B cell (primary cell): ENCODE results near the gene DLK1. TPM values are rescaled to one million over a fixed set of nuclear protein-coding genes. Genes with fewer than 3 reads are reported as not detected.

Experiments
- ATAC-seq: fragments of 200-7000 bp; cut with Tn5 transposase; one replicate; pipeline ENCODE4 v1.10.0; 2021; ENCODE audit warnings: low read depth, mild to moderate bottlenecking, moderate number of reproducible peaks, moderate library complexity
- CTCF ChIA-PET: fragments of 350-600 bp; sonication (Branson Sonifier 250); formaldehyde crosslinking; loops from one replicate; lab custom pipeline; 2021; ENCODE audit warnings: antibody characterized with exemption, inconsistent platforms; lab: Charles Lee
- POLR2A ChIA-PET: fragments of 350-600 bp; sonication (Branson Sonifier 250); formaldehyde crosslinking; loops from one replicate; lab custom pipeline; 2021; ENCODE audit warnings: antibody characterized with exemption; lab: Charles Lee
- DNase-seq: peaks from one replicate; pipeline ENCODE4 v3.0.0; 2013
- H2AFZ ChIP-seq: 2 replicates; pipeline ENCODE4 v1.6.1; 2012; ENCODE audit warnings: mild to moderate bottlenecking, low read depth, low read length; ENCODE audit not compliant: insufficient read depth, poor library complexity, severe bottlenecking
- H3K27ac ChIP-seq, 2 donors: 1 replicate in 1 of 2; 2 replicates in 1 of 2; pipeline ENCODE4 v1.5.1; 2012 to 2013; ENCODE audit warnings: low read length in 2 of 2, mild to moderate bottlenecking in 2 of 2, moderate library complexity in 1 of 2
- H3K27me3 ChIP-seq, 4 experiments: fragments of 200-600 bp in 1 of 4; sonication (generic) in 1 of 4; replicated peaks in 1 of 4; 1 replicate in 2 of 4; 2 replicates in 2 of 4; pipeline versions ENCODE4 v1.6.1 to v1.7.0; 2013 to 2016; ENCODE audit warnings: low read length in 3 of 4, mild to moderate bottlenecking in 2 of 4, mixed read lengths in 1 of 4, moderate library complexity in 1 of 4; ENCODE audit not compliant: insufficient read depth in 4 of 4, control insufficient read depth in 3 of 4; ENCODE audit errors: control extremely low read depth in 1 of 4
- H3K36me3 ChIP-seq, 2 experiments: replicated peaks in 1 of 2; 1 replicate in 1 of 2; 2 replicates in 1 of 2; pipeline versions ENCODE4 v1.6.1 to v1.7.1; 2013; ENCODE audit warnings: low read length in 1 of 2; ENCODE audit not compliant: insufficient read depth in 2 of 2, control insufficient read depth in 1 of 2; ENCODE audit errors: control extremely low read depth in 1 of 2, extremely low read depth in 1 of 2
- H3K4me1 ChIP-seq, 2 donors: fragments of 200-600 bp in 1 of 2; sonication (generic) in 1 of 2; 1 replicate in 1 of 2; 2 replicates in 1 of 2; pipeline versions ENCODE4 v1.5.1 to v1.6.1; 2013 to 2017; ENCODE audit warnings: low read length in 2 of 2; ENCODE audit not compliant: control insufficient read depth in 2 of 2, insufficient read depth in 2 of 2
- H3K4me2 ChIP-seq: replicated peaks from 2 replicates; pipeline ENCODE3; 2012; ENCODE audit warnings: mild to moderate bottlenecking, low read depth, low read length; ENCODE audit not compliant: poor library complexity, severe bottlenecking
- H3K4me3 ChIP-seq, 5 experiments: fragments of 200-600 bp in 1 of 5; sonication (generic) in 1 of 5; 1 replicate in 3 of 5; 2 replicates in 2 of 5; pipeline versions ENCODE4 v1.5.1 to v1.7.0; 2011 to 2016; ENCODE audit warnings: low read length in 4 of 5, mild to moderate bottlenecking in 4 of 5, low read depth in 2 of 5, control low read depth in 1 of 5, moderate library complexity in 1 of 5; ENCODE audit not compliant: insufficient read depth in 1 of 5; ENCODE audit errors: control extremely low read depth in 1 of 5, extremely low read depth in 1 of 5
- H3K79me2 ChIP-seq: fragments of 200-600 bp; sonication (generic); one replicate; pipeline ENCODE4 v1.6.0; 2016; ENCODE audit warnings: low read length; ENCODE audit not compliant: control insufficient read depth, insufficient read depth
- H3K9ac ChIP-seq: fragments of 200-600 bp; sonication (generic); 2 replicates; pipeline ENCODE4 v1.6.1; 2017; ENCODE audit warnings: mild to moderate bottlenecking, low read length, moderate library complexity
- H3K9me3 ChIP-seq, 3 donors: one replicate each; pipeline versions ENCODE4 v1.6.1 to v1.7.1; 2013; ENCODE audit warnings: low read length in 2 of 3; ENCODE audit not compliant: control insufficient read depth in 2 of 3, insufficient read depth in 1 of 3; ENCODE audit errors: control extremely low read depth in 1 of 3
- H4K20me1 ChIP-seq: 2 replicates; pipeline ENCODE4 v1.6.0; 2012; ENCODE audit warnings: mild to moderate bottlenecking, low read length; ENCODE audit not compliant: insufficient read depth, control insufficient read depth, poor library complexity, severe bottlenecking
- H3K27ac Mint-ChIP-seq: one replicate; pipeline ENCODE4 v1.8.0; 2021; ENCODE audit warnings: mixed read lengths
- H3K27me3 Mint-ChIP-seq: one replicate; pipeline ENCODE4 v1.8.0; 2021; ENCODE audit warnings: mixed read lengths
- H3K4me1 Mint-ChIP-seq: one replicate; pipeline ENCODE4 v1.8.0; 2021; ENCODE audit warnings: mixed read lengths
- H3K4me3 Mint-ChIP-seq: one replicate; pipeline ENCODE4 v1.8.0; 2021; ENCODE audit warnings: mixed read lengths
- H3K9me3 Mint-ChIP-seq: one replicate; pipeline ENCODE4 v1.8.0; 2022; ENCODE audit warnings: mixed read lengths; ENCODE audit not compliant: insufficient read depth
- EZH2 ChIP-seq: IDR thresholded peaks from 2 replicates; pipeline ENCODE4 v1.6.1; 2012; ENCODE audit warnings: borderline replicate concordance, low read depth, mild to moderate bottlenecking, moderate library complexity, low read length; ENCODE audit not compliant: insufficient read depth, poor library complexity, severe bottlenecking
- WGBS: methylation state at CpG from one replicate; pipeline ENCODE4 v1.1.5; 2013; ENCODE audit warnings: missing lambda C conversion rate; ENCODE audit not compliant: insufficient coverage; 5-methylcytosine and 5-hydroxymethylcytosine counted together
- intact Hi-C: fragments of 100-400 bp; cut with micrococcal nuclease; formaldehyde crosslinking; loops from one replicate; pipeline ENCODE4 v1.10.0; 2022
- polyA plus RNA-seq: library from polyadenylated mRNA; depleted of rRNA; stranded (reverse); fragments of >200 nt; gene quantifications from 2 replicates; pipeline ENCODE4 v1.2.3, GENCODE V29; 2012
- total RNA-seq, 2 donors: library from RNA; stranded (reverse); fragments of 120-200 nt in 1 of 2; gene quantifications; 1 replicate in 1 of 2; 2 replicates in 1 of 2; pipeline versions ENCODE4 v1.2.3 to v1.2.4, GENCODE V29; 2013 to 2022
- TF ChIP-seq, protein P1 (sequence below): fragments of 200-600 bp; IDR thresholded peaks from one replicate; pipeline ENCODE4 v1.8.0; 2022; ENCODE audit warnings: antibody characterized with exemption, mild to moderate bottlenecking

DLK1 gene
- total and polyA plus RNA-seq, 2 donors (not counting 1 experiment from before 2014, with no cell fraction given) = not detected

DNA sequence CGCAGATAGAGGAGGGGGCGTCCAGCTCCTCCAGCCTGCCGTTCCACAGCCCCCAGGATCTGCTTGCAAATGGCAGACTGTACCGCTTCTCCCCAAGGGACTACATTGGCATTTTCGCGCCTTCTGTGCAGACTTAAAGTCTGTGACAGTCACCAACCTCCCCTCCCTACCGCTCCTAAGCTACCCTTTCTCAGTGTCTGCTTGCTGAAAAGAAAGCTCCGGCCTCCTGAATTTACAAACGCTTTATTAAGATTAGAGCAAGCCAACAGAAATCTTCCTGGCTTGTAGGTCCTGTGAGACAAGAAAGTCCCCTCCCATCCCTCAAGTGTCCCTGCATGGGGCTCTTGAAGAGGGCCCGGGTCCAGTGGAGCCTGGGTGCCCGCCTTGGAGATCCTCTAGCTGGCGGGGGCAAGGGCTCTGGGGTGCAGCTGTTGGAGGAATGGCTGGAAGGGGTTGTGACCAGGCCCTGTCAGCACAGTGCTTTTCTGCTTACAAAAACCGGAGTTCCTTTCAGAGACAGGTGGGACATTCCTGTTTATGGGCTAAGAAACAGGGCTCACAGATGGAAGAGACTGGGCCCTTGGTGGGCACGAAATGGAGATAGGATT lies 2.8 kb upstream of the DLK1 start:
- Histone ChIP-seq H3K4me1 (no peaks in the 10 kb centered on the region), H3K27me3 (peaks cover 0 to 22% (median 2%) of the 10 kb centered on the region in 4 experiments), H2AFZ (no peak overlapping the region), H3K27ac (no peak overlapping the region), H3K9ac (no peak overlapping the region), H3K36me3 (no peaks in the 10 kb centered on the region), H3K9me3 (peaks cover 0 to 6% (median 0%) of the 10 kb centered on the region in 3 donors), H3K79me2 (no peaks in the 10 kb centered on the region), H3K4me2 (no peak overlapping the region), H3K4me3 (no peak overlapping the region), H4K20me1 (no peaks in the 10 kb centered on the region)
- POLR2A ChIA-PET = no interaction called here
- H3K9me3 Mint-ChIP-seq = no peaks in the 10 kb centered on the region
- no peak overlapping the region for H3K27ac Mint-ChIP-seq
- peaks cover 32% of the 10 kb centered on the region for H3K27me3 Mint-ChIP-seq
- CTCF ChIA-PET = interaction anchor here (0.7 kb wide), 1 partner anchor 8 kb away, joined by 3 read pairs; no protein-coding TSS in a partner anchor
- ATAC-seq (no peak), DNase-seq (no peak)
- WGBS = 93% methylated on average over 13 of the region's 14 CpGs
- H3K4me1 Mint-ChIP-seq = no peaks in the 10 kb centered on the region
- intact Hi-C loops = no loop called here
- H3K4me3 Mint-ChIP-seq = no peak overlapping the region
- TF ChIP-seq, protein P1, sequence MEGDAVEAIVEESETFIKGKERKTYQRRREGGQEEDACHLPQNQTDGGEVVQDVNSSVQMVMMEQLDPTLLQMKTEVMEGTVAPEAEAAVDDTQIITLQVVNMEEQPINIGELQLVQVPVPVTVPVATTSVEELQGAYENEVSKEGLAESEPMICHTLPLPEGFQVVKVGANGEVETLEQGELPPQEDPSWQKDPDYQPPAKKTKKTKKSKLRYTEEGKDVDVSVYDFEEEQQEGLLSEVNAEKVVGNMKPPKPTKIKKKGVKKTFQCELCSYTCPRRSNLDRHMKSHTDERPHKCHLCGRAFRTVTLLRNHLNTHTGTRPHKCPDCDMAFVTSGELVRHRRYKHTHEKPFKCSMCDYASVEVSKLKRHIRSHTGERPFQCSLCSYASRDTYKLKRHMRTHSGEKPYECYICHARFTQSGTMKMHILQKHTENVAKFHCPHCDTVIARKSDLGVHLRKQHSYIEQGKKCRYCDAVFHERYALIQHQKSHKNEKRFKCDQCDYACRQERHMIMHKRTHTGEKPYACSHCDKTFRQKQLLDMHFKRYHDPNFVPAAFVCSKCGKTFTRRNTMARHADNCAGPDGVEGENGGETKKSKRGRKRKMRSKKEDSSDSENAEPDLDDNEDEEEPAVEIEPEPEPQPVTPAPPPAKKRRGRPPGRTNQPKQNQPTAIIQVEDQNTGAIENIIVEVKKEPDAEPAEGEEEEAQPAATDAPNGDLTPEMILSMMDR = no peak
- no peak for TF ChIP-seq EZH2

DNA sequence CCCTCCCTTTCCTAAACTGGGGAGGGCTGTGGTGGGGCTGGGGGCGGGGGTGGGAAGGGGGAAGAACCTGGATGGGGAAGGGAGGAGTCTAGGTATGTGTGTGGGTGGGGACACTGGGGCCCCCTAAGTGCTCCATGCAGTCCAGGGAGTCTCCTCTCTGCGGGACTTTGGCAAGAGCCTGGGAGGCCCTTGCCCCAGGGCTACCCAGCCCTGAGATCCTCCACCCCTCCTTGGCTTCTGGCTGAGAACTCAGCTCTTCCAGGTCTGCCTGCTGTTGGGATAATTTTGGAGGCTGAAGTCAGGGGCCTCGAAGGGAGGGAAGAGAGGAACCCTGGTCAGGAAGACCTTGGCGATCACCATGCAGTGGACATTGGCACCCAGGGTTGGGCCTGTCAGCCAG lies 2.2 kb upstream of the DLK1 start:
- Histone ChIP-seq H3K4me1 (no peaks in the 10 kb centered on the region), H3K27me3 (peaks cover 0 to 26% (median 2%) of the 10 kb centered on the region in 4 experiments), H4K20me1 (no peaks in the 10 kb centered on the region), H2AFZ (no peak overlapping the region), H3K4me3 (no peak overlapping the region), H3K4me2 (no peak overlapping the region), H3K9me3 (peaks cover 0 to 6% (median 0%) of the 10 kb centered on the region in 3 donors), H3K27ac (no peak overlapping the region), H3K36me3 (no peaks in the 10 kb centered on the region), H3K79me2 (no peaks in the 10 kb centered on the region), H3K9ac (no peak overlapping the region)
- ATAC-seq (no peak), DNase-seq (no peak)
- 84% methylated on average over 2 of the region's 4 CpGs for WGBS
- H3K4me1 Mint-ChIP-seq = no peaks in the 10 kb centered on the region
- intact Hi-C loops = no loop called here
- ChIA-PET POLR2A (no interaction called here), CTCF (no interaction called here)
- H3K27me3 Mint-ChIP-seq = peaks cover 31% of the 10 kb centered on the region
- no peak overlapping the region for H3K27ac Mint-ChIP-seq
- no peak overlapping the region for H3K4me3 Mint-ChIP-seq
- H3K9me3 Mint-ChIP-seq = no peaks in the 10 kb centered on the region
- TF ChIP-seq, protein P1 = no peak
- no peak for TF ChIP-seq EZH2
